GM10847 (cell line): ENCODE measurements around the gene KTI12.

Experiments
- POLR2A ChIP-seq: IDR thresholded peaks from 2 replicates; pipeline ENCODE4 v1.6.1; 2011; ENCODE audit not compliant: insufficient read length; ENCODE audit errors: extremely low read depth

The KTI12 gene

GRCh38 chr1:52053862-52054261 is 20.3 kb upstream of the KTI12 start:
- no peak for TF ChIP-seq POLR2A

GRCh38 chr1:52045236-52045635 is 11.6 kb upstream of the KTI12 start:
- no peak for TF ChIP-seq POLR2A

- no peak for TF ChIP-seq POLR2A
Measured at GRCh38 chr1:52041551-52042185, 8.1 kb upstream of the KTI12 start.

DNA sequence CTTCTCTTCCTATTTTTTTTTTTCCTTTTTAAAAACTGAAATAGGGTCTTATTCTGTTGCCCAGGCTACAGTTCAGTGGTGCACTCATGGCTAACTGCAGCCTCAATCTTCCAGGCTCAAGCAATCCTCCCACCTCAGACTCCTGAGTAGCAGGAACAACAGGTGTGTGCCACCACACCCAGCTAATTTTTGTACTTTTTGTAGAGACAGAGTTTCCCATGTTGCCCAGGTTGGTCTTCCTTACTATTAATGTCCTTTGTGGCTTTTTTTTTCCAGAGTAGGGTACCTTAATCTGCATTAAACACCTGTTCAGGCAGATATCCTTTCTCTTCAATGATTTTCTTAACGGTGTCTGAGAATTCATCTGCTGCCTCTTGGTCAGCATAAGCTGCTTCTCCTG is 4.3 kb upstream of the KTI12 start:
- no peak for TF ChIP-seq POLR2A

DNA sequence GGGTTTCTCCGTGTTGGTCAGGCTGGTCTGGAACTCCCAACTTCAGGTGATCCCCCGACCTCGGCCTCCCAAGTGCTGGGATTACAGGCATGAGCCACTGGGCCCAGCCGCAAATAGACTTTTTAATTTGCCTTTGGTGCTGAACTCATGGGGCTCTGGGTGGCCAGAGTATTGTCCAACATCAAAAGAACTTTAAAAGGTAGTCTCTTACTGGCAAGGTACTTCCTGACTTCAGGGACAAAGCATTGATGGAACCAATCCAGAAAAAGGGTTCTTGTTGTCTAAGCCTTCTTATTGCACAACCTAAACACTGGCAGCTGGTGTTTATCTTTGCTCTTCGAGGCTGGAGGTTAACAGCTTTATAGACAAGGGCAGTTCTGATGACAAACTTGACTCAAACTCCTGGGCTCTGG is 3.8 kb upstream of the KTI12 start:
- TF ChIP-seq POLR2A, result no peak

DNA sequence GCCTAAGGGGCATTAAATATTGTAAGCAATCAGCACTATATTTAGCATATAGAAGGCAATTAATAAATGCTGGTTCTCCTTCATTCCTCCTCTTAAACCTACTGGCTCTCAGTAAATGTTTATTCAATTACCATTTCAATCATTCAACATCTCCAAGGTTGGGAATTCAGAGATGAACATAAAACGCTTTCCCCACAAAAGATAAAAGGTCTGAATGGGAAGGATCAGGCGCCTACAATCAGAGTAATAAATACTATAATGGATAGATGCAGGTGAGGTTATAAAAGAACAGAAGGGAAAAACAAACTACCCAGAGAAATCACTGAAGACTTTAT is 407 bp upstream of the KTI12 start:
- TF ChIP-seq POLR2A, result no peak

- no peak for TF ChIP-seq POLR2A
Measured at GRCh38 chr1:52032785-52033131, 852 bp downstream of the KTI12 start.

- no peak for TF ChIP-seq POLR2A
Measured at GRCh38 chr1:52032124-52032784, 1.4 kb downstream of the KTI12 start.

GRCh38 chr1:52028328-52028727 is 5.3 kb downstream of the KTI12 start:
- TF ChIP-seq POLR2A, result no peak

DNA sequence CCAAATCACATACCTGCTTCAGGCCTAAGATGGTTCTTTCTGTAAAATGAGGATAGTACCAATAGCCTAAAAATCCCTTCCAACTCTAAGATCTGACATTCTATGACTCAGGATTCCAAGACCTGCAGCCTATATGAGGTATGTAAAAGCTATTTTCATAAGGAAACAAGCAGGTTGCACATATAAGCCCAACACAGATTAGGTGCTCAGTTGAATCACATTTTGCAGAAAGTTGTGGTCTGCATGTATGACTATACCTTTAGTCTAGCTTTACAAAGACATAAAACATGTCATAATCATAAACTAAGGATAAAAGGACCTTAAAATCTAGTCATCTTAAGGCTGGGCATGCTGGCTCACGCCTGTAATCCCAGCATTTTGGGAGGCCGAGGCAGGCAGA is 7.3 kb downstream of the KTI12 start:
- no peak for TF ChIP-seq POLR2A

DNA sequence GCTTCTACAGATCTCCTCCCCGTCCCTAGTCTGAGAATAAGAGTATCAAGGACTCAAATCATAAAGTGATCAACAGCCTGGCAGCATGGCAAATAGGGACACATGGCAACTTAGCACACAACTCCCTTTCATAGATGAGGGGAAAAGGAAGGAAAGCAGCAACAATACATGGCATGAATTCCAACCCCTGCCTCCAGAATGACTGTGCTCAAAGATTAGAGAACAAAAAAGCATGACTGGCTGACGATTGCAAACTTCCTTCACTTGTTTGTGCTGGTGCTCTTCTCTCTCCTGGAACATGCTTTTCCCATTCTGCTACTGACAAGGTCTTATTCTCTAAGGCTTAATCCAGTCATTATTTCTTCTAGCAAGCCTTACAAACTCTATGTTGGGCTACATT is 11.5 kb downstream of the KTI12 start:
- TF ChIP-seq POLR2A, result no peak

DNA sequence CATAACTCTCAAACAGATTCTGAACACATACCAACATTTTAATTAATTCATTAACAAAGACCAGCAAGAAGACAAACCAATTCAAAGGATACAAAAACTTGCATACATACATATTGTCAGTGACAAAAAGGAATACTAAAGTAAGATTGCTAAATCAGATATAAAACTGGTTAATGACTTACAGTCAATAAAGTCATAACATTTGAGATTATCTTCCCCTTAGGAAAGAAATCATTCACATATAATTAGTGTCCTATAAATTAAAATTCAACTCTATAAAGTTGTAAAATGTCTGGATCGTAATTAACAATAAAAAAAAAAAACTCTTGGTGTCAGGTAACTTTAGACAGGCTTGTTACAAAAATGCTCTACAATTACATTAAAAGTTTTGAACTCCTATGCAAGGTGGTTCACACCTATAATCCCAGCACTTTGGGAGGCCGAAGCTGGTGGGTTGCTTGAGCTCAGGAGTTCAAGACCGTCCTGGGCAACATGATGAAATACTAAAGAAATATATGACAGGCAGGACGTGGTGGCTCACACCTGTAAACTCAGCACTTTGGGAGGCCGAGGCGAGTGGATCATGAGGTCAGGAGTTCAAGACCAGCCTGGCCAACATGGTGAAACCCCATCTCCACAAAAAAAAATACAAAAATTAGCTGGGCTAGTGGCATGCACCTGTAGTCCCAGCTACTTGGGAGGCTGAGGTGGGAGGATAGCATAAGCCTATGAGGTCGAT is 25.4 kb downstream of the KTI12 start:
- no peak for TF ChIP-seq POLR2A

DNA sequence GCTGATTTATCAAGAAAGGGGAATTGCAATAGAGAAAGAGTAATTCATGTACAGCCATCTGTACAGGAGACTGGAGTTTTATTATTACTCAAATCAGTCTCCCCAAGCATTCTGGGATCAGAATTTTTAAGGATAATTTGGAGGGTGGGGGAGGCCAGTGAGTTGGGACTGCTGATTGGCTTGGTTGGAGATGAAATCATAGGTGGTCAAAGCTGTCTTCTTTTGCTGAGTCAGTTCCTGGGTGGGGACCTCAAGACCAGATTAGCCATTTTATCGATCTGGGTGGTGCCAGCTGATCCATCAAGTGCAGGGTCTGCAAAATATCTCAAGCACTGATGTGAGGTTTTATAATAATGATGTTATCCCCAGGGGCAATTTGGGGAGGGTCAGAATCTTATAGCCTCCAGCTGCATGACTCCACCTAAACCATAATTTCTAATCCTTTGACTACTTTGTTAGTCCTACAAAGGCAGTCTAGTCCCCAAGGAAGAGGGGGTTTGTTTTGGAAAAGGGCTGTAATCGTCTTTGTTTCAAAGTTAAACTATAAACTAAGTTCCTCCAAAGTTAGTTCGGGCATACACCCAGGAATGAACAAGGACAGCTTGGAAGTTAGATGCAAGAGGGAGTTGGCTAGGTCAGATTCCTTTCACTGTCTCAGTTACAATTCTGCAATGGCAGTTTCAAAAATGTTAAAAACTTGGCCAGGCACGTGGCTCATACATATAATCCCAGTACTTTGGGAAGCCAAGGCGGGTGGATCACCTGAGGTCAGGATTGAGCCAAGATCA is 26.2 kb downstream of the KTI12 start:
- TF ChIP-seq POLR2A, result no peak

DNA sequence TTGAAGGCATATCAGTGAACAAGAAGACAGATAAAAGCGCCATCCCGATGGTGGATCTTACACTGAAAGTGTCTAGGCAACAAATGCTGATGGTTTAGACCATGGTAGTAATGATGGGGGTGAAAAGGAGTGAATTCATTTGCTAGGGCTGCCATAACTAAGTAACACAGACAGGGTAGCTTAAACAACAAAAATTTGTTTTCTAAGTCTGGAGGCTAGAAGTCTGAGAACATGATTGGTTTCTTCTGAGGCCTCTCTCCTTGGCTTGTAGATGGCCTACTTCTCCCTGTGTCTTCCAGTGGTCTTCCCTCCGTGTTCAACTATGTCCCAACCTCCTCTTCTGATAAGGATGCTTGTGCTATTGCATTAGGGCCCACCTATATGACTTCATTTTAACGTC is 29.7 kb downstream of the KTI12 start:
- TF ChIP-seq POLR2A, result no peak

- TF ChIP-seq POLR2A, result no peak
Measured at GRCh38 chr1:52002038-52002917, 31.3 kb downstream of the KTI12 start.
